ENCODE measurements around the gene FAM163B. TPM values are rescaled to one million over a fixed set of nuclear protein-coding genes. Genes with fewer than 3 reads are reported as not detected.

The FAM163B gene
- total and polyA plus RNA-seq, 9 of the 15 experiments (the other 6 are each of a cell fraction or from before 2014, with no cell fraction given) = not detected

DNA sequence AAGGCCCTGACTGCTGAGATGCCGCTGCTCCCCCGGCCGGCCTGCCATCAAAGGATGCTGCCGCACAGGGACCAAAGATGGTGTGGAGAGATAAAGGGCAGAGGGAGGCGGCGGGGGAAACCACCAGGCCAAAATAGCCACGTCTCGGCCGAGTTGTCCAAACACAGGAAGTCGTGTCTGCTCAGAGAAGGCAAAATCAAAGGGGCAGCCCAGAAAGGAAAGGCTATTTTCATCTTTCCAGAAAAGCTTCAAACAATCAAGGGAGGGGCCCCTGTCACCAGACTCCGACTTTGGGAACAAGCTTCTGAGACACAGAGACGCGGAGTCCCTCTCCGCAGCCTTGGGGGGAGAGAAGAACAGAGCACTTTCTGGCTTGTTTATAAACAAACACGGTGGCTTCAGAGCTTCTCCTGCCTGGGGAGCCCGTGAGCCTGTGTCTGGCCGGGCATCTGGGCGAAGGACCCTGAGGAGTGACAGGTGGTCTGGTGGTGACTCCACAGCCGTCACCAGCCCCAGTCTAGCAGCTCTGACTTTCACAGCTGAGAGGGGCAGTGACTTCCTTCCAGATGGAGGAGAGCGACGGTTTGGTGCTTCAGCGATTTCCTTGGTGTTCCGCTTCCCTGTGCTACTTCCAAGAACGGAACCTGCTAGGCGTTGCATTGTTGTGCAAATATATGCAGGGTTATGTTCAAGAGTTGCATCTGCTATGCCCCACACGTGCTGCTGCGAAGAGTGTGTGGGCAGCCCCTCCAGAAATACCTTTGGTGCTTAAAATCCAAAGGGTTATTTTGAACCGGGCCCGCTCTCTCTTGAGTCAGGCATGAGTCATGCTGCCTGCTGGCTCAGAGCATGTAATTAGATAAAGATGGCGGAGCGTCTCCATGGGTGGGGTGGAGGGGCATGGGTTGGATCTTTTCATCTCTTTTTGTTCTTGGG is 50.7 kb downstream of the FAM163B start (continued):
- TF ChIP-seq, protein P1, sequence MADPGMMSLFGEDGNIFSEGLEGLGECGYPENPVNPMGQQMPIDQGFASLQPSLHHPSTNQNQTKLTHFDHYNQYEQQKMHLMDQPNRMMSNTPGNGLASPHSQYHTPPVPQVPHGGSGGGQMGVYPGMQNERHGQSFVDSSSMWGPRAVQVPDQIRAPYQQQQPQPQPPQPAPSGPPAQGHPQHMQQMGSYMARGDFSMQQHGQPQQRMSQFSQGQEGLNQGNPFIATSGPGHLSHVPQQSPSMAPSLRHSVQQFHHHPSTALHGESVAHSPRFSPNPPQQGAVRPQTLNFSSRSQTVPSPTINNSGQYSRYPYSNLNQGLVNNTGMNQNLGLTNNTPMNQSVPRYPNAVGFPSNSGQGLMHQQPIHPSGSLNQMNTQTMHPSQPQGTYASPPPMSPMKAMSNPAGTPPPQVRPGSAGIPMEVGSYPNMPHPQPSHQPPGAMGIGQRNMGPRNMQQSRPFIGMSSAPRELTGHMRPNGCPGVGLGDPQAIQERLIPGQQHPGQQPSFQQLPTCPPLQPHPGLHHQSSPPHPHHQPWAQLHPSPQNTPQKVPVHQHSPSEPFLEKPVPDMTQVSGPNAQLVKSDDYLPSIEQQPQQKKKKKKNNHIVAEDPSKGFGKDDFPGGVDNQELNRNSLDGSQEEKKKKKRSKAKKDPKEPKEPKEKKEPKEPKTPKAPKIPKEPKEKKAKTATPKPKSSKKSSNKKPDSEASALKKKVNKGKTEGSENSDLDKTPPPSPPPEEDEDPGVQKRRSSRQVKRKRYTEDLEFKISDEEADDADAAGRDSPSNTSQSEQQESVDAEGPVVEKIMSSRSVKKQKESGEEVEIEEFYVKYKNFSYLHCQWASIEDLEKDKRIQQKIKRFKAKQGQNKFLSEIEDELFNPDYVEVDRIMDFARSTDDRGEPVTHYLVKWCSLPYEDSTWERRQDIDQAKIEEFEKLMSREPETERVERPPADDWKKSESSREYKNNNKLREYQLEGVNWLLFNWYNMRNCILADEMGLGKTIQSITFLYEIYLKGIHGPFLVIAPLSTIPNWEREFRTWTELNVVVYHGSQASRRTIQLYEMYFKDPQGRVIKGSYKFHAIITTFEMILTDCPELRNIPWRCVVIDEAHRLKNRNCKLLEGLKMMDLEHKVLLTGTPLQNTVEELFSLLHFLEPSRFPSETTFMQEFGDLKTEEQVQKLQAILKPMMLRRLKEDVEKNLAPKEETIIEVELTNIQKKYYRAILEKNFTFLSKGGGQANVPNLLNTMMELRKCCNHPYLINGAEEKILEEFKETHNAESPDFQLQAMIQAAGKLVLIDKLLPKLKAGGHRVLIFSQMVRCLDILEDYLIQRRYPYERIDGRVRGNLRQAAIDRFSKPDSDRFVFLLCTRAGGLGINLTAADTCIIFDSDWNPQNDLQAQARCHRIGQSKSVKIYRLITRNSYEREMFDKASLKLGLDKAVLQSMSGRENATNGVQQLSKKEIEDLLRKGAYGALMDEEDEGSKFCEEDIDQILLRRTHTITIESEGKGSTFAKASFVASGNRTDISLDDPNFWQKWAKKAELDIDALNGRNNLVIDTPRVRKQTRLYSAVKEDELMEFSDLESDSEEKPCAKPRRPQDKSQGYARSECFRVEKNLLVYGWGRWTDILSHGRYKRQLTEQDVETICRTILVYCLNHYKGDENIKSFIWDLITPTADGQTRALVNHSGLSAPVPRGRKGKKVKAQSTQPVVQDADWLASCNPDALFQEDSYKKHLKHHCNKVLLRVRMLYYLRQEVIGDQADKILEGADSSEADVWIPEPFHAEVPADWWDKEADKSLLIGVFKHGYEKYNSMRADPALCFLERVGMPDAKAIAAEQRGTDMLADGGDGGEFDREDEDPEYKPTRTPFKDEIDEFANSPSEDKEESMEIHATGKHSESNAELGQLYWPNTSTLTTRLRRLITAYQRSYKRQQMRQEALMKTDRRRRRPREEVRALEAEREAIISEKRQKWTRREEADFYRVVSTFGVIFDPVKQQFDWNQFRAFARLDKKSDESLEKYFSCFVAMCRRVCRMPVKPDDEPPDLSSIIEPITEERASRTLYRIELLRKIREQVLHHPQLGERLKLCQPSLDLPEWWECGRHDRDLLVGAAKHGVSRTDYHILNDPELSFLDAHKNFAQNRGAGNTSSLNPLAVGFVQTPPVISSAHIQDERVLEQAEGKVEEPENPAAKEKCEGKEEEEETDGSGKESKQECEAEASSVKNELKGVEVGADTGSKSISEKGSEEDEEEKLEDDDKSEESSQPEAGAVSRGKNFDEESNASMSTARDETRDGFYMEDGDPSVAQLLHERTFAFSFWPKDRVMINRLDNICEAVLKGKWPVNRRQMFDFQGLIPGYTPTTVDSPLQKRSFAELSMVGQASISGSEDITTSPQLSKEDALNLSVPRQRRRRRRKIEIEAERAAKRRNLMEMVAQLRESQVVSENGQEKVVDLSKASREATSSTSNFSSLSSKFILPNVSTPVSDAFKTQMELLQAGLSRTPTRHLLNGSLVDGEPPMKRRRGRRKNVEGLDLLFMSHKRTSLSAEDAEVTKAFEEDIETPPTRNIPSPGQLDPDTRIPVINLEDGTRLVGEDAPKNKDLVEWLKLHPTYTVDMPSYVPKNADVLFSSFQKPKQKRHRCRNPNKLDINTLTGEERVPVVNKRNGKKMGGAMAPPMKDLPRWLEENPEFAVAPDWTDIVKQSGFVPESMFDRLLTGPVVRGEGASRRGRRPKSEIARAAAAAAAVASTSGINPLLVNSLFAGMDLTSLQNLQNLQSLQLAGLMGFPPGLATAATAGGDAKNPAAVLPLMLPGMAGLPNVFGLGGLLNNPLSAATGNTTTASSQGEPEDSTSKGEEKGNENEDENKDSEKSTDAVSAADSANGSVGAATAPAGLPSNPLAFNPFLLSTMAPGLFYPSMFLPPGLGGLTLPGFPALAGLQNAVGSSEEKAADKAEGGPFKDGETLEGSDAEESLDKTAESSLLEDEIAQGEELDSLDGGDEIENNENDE (IDR thresholded peaks at IDR 0.05; ENCODE audit: low read depth, low read length) = no peak
- TF ChIP-seq, protein P2, sequence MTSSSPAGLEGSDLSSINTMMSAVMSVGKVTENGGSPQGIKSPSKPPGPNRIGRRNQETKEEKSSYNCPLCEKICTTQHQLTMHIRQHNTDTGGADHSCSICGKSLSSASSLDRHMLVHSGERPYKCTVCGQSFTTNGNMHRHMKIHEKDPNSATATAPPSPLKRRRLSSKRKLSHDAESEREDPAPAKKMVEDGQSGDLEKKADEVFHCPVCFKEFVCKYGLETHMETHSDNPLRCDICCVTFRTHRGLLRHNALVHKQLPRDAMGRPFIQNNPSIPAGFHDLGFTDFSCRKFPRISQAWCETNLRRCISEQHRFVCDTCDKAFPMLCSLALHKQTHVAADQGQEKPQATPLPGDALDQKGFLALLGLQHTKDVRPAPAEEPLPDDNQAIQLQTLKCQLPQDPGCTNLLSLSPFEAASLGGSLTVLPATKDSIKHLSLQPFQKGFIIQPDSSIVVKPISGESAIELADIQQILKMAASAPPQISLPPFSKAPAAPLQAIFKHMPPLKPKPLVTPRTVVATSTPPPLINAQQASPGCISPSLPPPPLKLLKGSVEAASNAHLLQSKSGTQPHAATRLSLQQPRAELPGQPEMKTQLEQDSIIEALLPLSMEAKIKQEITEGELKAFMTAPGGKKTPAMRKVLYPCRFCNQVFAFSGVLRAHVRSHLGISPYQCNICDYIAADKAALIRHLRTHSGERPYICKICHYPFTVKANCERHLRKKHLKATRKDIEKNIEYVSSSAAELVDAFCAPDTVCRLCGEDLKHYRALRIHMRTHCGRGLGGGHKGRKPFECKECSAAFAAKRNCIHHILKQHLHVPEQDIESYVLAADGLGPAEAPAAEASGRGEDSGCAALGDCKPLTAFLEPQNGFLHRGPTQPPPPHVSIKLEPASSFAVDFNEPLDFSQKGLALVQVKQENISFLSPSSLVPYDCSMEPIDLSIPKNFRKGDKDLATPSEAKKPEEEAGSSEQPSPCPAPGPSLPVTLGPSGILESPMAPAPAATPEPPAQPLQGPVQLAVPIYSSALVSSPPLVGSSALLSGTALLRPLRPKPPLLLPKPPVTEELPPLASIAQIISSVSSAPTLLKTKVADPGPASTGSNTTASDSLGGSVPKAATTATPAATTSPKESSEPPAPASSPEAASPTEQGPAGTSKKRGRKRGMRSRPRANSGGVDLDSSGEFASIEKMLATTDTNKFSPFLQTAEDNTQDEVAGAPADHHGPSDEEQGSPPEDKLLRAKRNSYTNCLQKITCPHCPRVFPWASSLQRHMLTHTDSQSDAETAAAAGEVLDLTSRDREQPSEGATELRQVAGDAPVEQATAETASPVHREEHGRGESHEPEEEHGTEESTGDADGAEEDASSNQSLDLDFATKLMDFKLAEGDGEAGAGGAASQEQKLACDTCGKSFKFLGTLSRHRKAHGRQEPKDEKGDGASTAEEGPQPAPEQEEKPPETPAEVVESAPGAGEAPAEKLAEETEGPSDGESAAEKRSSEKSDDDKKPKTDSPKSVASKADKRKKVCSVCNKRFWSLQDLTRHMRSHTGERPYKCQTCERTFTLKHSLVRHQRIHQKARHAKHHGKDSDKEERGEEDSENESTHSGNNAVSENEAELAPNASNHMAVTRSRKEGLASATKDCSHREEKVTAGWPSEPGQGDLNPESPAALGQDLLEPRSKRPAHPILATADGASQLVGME (CRISPR knock-in tag; IDR thresholded peaks at IDR 0.05) = peak; percentile 91; the same call in 1 of the 2 replicates
- TF ChIP-seq TARDBP (IDR thresholded peaks at IDR 0.05) = no peak
- TF ChIP-seq, protein P3, sequence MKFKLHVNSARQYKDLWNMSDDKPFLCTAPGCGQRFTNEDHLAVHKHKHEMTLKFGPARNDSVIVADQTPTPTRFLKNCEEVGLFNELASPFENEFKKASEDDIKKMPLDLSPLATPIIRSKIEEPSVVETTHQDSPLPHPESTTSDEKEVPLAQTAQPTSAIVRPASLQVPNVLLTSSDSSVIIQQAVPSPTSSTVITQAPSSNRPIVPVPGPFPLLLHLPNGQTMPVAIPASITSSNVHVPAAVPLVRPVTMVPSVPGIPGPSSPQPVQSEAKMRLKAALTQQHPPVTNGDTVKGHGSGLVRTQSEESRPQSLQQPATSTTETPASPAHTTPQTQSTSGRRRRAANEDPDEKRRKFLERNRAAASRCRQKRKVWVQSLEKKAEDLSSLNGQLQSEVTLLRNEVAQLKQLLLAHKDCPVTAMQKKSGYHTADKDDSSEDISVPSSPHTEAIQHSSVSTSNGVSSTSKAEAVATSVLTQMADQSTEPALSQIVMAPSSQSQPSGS (CRISPR knock-in tag; IDR thresholded peaks at IDR 0.05) = no peak
- TF ChIP-seq BDP1 (IDR thresholded peaks at IDR 0.05; ENCODE audit: insufficient read depth, insufficient read length) = no peak
- TF ChIP-seq ZNF133 (CRISPR knock-in tag; IDR thresholded peaks at IDR 0.05) = no peak
- no peak for TF ChIP-seq CHCHD3 (CRISPR knock-in tag; IDR thresholded peaks at IDR 0.05)
- no peak for TF ChIP-seq RNF2 (IDR thresholded peaks at IDR 0.05)

Data from K562 (cell line).